Stomach (tissue), 4 donors: ENCODE results near the gene KCTD3.

Source experiments
- CTCF ChIP-seq, 7 experiments: fragments of 450-650 bp in 4 of 7; fragments of 200-600 bp in 3 of 7; sonication (generic) in 3 of 7; IDR thresholded peaks; one replicate each; pipeline ENCODE4 v1.5.1; 2016 to 2019; ENCODE audit warnings: antibody characterized with exemption in 7 of 7, control low read depth in 2 of 7, mild to moderate bottlenecking in 1 of 7
- POLR2A ChIP-seq, 4 donors: fragments of 450-650 bp; IDR thresholded peaks; one replicate each; pipeline ENCODE4 v1.6.1; 2016; ENCODE audit warnings: antibody characterized with exemption in 4 of 4, control low read depth in 2 of 4, mild to moderate bottlenecking in 1 of 4, moderate library complexity in 1 of 4

GRCh38 chr1:215595231-215595630 is 28.1 kb downstream of the KCTD3 start:
- TF ChIP-seq CTCF (IDR thresholded peaks at IDR 0.05) (no peak), POLR2A (IDR thresholded peaks at IDR 0.05) (no peak)
